Stimulated activated CD4-positive, alpha-beta T cell treated with anti-CD3 and anti-CD28 coated beads, Interleukin-4, amount 100 ng/mL, for 48 hours (primary cell): ENCODE measurements around the gene FRAS1.
"Not testable (repeated sequence)": the region's sequence is repeated elsewhere in the genome, so short reads cannot be mapped to it uniquely, and the experiment has no call there.

ENCODE experiments used
- DNase-seq, 2 donors: peaks; one replicate each; pipeline ENCODE4 v3.0.0-alpha.2; 2020; ENCODE audit warnings: low read depth in 2 of 2

The FRAS1 gene

GRCh38 chr4:78166622-78167021, 109.5 kb downstream of the FRAS1 start:
- no peak for DNase-seq

GRCh38 chr4:78167510-78167909, 110.4 kb downstream of the FRAS1 start:
- no peak for DNase-seq

GRCh38 chr4:78168029-78168428, 110.9 kb downstream of the FRAS1 start:
- no peak for DNase-seq

GRCh38 chr4:78169728-78170127, 112.6 kb downstream of the FRAS1 start:
- no peak for DNase-seq

- DNase-seq: no peak
Observed at GRCh38 chr4:78171482-78171881, 114.4 kb downstream of the FRAS1 start.

- DNase-seq: no peak
Observed at GRCh38 chr4:78174891-78175290, 117.8 kb downstream of the FRAS1 start.

- no peak for DNase-seq
Observed at GRCh38 chr4:78179196-78179595, 122.1 kb downstream of the FRAS1 start.

GRCh38 chr4:78181681-78182234, 124.6 kb downstream of the FRAS1 start:
- not testable (repeated sequence) for DNase-seq

GRCh38 chr4:78184584-78184983, 127.5 kb downstream of the FRAS1 start:
- DNase-seq: no peak

GRCh38 chr4:78185117-78185516, 128.0 kb downstream of the FRAS1 start:
- no peak for DNase-seq

- no peak for DNase-seq
Observed at GRCh38 chr4:78186597-78187543, 129.7 kb downstream of the FRAS1 start.

- no peak for DNase-seq
Observed at GRCh38 chr4:78190068-78190467, 132.9 kb downstream of the FRAS1 start.

- DNase-seq: no peak
Observed at GRCh38 chr4:78190595-78190994, 133.5 kb downstream of the FRAS1 start.

- DNase-seq: no peak
Observed at GRCh38 chr4:78197947-78198346, 140.8 kb downstream of the FRAS1 start.

- no peak for DNase-seq
Observed at GRCh38 chr4:78199984-78200383, 142.9 kb downstream of the FRAS1 start.

GRCh38 chr4:78200949-78201348, 143.8 kb downstream of the FRAS1 start:
- no peak for DNase-seq

- DNase-seq: no peak
Observed at GRCh38 chr4:78204176-78204575, 147.1 kb downstream of the FRAS1 start.

- DNase-seq: no peak
Observed at GRCh38 chr4:78205591-78205990, 148.5 kb downstream of the FRAS1 start.

GRCh38 chr4:78207541-78207940, 150.4 kb downstream of the FRAS1 start:
- no peak for DNase-seq

GRCh38 chr4:78207951-78208350, 150.8 kb downstream of the FRAS1 start:
- no peak for DNase-seq

- not testable (repeated sequence) for DNase-seq
Observed at GRCh38 chr4:78208896-78209295, 151.8 kb downstream of the FRAS1 start.

GRCh38 chr4:78210694-78211410, 153.7 kb downstream of the FRAS1 start:
- no peak for DNase-seq

GRCh38 chr4:78213218-78213617, 156.1 kb downstream of the FRAS1 start:
- DNase-seq: no peak
